NOMO-1 (cell line): Measurements from ENCODE around the gene EFHC1.

ENCODE experiments used
- DNase-seq, 2 experiments: peaks; one replicate each; lab custom pipeline; 2025; ENCODE audit not compliant: unreplicated experiment in 2 of 2; lab: John Stamatoyannopoulos, UW

The EFHC1 gene

GRCh38 chr6:52394251-52394666 lies 25.9 kb upstream of the EFHC1 start:
- no peak for DNase-seq

GRCh38 chr6:52395969-52396368 lies 24.2 kb upstream of the EFHC1 start:
- DNase-seq: no peak

GRCh38 chr6:52399511-52400312 lies 20.4 kb upstream of the EFHC1 start:
- peak in 1 of 2 experiments; percentile 57 for DNase-seq

- DNase-seq: no peak
Measured at GRCh38 chr6:52400313-52401041, 19.7 kb upstream of the EFHC1 start.

- no peak for DNase-seq
Measured at GRCh38 chr6:52403086-52403485, 17.1 kb upstream of the EFHC1 start.

DNA sequence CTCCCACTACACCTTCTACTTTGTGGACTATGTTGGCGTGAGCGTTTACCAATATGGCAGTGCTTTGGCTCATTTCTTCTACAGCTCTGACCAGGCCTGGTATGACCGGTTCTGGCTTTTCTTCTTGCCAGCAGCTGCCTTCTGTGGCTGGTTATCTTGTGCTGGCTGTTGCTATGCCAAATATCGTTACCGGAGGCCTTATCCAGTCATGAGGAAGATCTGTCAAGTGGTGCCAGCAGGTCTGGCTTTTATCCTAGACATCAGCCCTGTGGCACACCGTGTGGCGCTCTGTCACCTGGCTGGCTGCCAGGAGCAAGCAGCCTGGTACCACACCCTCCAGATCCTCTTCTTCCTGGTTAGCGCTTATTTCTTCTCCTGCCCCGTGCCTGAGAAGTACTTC lies 16.5 kb upstream of the EFHC1 start:
- no peak for DNase-seq

- no peak for DNase-seq
Measured at GRCh38 chr6:52405243-52405642, 14.9 kb upstream of the EFHC1 start.

GRCh38 chr6:52407467-52407866 lies 12.7 kb upstream of the EFHC1 start:
- peak in 1 of 2 experiments; percentile 39 for DNase-seq

DNA sequence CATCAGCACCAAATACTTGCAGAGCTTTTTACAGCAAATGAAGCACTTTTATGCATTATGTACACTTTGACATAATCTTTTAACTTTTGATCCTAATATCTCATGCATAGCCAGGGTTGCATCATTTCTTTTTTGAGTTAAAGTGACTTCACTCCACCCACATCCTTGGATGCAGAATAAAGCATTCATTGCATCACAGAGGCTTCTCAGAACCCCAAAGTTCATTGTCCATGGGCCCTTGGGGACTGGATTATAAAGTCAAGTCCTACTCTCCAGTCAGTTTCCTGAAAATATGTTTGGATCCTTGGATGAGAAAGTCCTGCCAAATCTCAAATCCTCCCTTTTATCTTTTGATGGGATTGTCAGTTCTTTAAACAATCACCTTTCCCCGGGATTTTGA lies 10.6 kb upstream of the EFHC1 start:
- DNase-seq: no peak

DNA sequence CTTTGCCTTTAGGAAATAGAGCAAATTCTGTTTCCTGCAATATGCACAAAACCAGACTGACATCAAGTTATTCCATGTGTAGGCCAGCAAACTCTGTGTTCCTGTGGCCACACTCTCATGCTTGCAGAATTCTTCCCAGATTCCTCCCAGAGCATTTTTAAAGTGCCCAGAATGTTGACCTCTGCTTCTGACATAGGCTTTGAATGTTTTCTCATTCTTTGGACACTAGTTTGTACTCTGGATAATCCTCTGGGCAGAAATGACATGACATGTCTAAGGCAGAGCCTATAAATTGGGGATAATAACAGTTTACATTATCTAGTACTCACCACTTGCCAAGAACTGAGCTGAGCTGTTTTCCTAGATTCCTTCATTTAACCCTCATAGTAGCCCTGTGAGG lies 9.2 kb upstream of the EFHC1 start:
- DNase-seq: no peak

DNA sequence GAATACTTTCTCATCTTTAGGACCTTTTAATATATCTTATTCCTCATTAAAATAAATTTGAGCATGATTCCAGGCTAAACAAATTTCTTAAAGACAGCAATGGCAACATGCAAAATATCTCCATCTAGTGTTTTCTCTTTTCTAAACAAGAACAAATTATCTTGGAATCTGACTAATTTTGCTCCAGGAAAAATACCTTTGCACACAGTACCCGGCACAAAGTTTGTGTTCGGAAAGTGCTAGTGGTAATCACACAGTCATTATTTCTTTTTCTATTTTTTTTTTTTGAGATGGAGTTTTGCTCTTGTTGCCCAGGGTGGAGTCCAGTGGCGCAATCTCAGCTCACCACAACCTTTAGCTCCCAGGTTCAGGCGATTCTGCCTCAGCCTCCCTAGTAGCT lies 8.2 kb upstream of the EFHC1 start:
- no peak for DNase-seq

- DNase-seq: no peak
Measured at GRCh38 chr6:52415333-52415732, 4.8 kb upstream of the EFHC1 start.

GRCh38 chr6:52415917-52416628 lies 4.1 kb upstream of the EFHC1 start:
- peak in 1 of 2 experiments; percentile 42 for DNase-seq

GRCh38 chr6:52416629-52417151 lies 3.5 kb upstream of the EFHC1 start:
- DNase-seq: peak; percentile 12 to 59

GRCh38 chr6:52417675-52418111 lies 2.4 kb upstream of the EFHC1 start:
- DNase-seq: no peak

- no peak for DNase-seq
Measured at GRCh38 chr6:52418606-52419005, 1.5 kb upstream of the EFHC1 start.

DNA sequence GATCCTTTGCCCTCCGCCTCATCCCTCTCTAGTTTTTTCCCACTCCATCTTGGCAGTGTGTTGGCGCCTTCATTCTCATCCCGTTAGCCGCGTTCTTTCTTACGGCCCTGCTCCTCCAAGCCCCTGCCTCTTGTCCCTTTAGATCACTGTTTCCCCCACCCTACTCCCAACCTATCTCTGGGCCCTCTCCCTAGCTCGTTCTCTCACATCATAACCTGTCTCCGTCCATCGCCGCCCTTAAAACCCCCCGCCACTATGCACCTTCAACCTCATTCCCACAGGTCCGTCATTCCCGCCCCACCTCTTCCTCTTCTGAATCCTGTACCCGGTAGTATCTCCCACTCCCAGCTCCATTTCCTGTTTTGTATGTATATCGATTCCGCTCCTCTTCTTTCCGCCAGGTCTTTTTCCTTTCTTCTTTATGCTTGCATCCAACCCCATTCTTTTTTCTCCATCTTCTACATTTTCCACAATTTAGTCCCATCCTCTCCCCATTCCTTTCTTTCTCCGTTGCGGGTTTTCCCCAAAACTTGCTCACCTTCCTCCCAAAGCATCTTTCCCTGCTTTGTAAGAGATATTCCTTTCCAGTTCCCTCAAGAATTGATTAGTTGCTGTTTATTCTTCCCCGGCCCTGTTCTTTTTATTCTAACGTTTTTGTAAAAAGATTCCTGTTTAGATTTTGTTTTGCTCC lies 671 bp downstream of the EFHC1 start:
- DNase-seq: no peak

DNA sequence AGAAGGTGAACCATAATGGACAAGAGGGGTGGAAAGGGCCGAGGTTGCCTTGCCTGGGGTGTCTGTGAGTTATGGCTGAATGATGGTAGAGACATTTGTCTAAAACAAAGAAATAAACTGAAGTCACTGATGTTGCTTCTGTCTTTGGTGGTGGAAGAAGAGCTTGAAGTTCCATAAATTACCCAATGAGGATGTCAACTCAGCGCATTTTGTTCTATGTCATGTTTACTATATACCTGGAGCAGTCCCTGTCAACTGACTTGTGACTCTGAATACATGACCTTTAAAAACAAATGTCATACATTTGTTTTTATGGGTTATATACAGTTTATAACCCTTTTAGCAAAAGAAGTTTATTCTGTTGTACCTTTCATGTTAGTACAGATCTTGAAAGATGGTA lies 2.0 kb downstream of the EFHC1 start:
- no peak for DNase-seq

GRCh38 chr6:52423448-52423847 lies 3.3 kb downstream of the EFHC1 start:
- no peak for DNase-seq

DNA sequence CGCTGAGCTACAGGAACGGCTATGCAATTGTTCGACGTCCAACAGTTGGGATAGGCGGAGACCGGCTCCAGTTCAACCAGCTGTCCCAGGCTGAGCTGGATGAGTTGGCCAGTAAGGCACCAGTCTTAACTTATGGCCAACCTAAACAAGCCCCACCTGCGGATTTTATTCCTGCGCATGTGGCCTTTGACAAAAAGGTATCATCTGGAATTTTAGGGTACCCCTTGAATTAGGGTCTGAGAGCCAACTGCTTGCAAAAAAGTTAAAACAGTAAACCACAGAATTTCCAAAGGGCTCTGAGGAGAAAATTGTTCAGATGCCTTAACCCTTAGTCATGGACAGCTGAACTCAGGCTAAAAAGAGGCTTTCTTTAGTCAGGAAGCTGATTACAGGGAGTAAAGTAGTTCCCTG lies 3.8 kb downstream of the EFHC1 start:
- DNase-seq: no peak

GRCh38 chr6:52424513-52424912 lies 4.4 kb downstream of the EFHC1 start:
- no peak for DNase-seq
